ENCODE measurements around the gene PFDN6.

DNA sequence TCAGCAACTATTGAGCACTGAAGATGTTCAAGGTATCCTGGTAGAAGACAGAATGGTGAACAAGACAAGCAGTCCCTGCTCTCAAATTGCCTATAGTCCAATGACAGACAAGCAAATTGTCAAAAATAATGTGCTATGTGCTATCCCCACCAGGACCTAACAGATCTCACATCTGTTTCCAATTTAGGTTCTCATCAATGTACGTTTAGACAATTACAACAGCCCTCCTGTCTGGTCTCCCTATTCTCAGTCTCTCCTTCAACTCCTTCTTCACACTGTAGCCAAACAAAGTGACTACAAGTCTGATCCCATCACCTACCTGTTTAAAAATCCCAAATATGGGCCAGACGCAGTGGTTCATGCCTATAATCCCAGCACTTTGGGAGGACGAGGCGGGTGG is 17.0 kb downstream of the PFDN6 start:
- TF ChIP-seq TAF1 (IDR thresholded peaks at IDR 0.05; ENCODE audit: borderline replicate concordance, low read depth, low read length) (no peak), POLR2AphosphoS5 (IDR thresholded peaks at IDR 0.05; ENCODE audit: low read depth, low read length) (no peak), TEAD4 (IDR thresholded peaks at IDR 0.05; ENCODE audit: borderline replicate concordance, insufficient read depth) (no peak), CHD2 (IDR thresholded peaks at IDR 0.05; ENCODE audit: low read length, partially characterized antibody) (no peak), EZH2phosphoT487 (IDR thresholded peaks at IDR 0.05; ENCODE audit: borderline replicate concordance, low read depth) (no peak), EP300 (IDR thresholded peaks at IDR 0.05; ENCODE audit: borderline replicate concordance in 1 of 2, low read depth in 1 of 2, low read length in 1 of 2) (no peak), SMC3 (IDR thresholded peaks at IDR 0.05; ENCODE audit: low read depth, low read length) (no peak), NRF1 (IDR thresholded peaks at IDR 0.05; ENCODE audit: low read depth, low read length) (no peak)
- TF ChIP-seq, protein P1, sequence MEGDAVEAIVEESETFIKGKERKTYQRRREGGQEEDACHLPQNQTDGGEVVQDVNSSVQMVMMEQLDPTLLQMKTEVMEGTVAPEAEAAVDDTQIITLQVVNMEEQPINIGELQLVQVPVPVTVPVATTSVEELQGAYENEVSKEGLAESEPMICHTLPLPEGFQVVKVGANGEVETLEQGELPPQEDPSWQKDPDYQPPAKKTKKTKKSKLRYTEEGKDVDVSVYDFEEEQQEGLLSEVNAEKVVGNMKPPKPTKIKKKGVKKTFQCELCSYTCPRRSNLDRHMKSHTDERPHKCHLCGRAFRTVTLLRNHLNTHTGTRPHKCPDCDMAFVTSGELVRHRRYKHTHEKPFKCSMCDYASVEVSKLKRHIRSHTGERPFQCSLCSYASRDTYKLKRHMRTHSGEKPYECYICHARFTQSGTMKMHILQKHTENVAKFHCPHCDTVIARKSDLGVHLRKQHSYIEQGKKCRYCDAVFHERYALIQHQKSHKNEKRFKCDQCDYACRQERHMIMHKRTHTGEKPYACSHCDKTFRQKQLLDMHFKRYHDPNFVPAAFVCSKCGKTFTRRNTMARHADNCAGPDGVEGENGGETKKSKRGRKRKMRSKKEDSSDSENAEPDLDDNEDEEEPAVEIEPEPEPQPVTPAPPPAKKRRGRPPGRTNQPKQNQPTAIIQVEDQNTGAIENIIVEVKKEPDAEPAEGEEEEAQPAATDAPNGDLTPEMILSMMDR (IDR thresholded peaks at IDR 0.05) = no peak
- TF ChIP-seq, protein P2, sequence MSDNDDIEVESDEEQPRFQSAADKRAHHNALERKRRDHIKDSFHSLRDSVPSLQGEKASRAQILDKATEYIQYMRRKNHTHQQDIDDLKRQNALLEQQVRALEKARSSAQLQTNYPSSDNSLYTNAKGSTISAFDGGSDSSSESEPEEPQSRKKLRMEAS (IDR thresholded peaks at IDR 0.05; ENCODE audit: low read depth) = no peak
- TF ChIP-seq, protein P3, sequence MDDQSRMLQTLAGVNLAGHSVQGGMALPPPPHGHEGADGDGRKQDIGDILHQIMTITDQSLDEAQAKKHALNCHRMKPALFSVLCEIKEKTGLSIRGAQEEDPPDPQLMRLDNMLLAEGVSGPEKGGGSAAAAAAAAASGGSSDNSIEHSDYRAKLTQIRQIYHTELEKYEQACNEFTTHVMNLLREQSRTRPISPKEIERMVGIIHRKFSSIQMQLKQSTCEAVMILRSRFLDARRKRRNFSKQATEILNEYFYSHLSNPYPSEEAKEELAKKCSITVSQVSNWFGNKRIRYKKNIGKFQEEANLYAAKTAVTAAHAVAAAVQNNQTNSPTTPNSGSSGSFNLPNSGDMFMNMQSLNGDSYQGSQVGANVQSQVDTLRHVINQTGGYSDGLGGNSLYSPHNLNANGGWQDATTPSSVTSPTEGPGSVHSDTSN (IDR thresholded peaks at IDR 0.05) = no peak
- TF ChIP-seq, protein P4, sequence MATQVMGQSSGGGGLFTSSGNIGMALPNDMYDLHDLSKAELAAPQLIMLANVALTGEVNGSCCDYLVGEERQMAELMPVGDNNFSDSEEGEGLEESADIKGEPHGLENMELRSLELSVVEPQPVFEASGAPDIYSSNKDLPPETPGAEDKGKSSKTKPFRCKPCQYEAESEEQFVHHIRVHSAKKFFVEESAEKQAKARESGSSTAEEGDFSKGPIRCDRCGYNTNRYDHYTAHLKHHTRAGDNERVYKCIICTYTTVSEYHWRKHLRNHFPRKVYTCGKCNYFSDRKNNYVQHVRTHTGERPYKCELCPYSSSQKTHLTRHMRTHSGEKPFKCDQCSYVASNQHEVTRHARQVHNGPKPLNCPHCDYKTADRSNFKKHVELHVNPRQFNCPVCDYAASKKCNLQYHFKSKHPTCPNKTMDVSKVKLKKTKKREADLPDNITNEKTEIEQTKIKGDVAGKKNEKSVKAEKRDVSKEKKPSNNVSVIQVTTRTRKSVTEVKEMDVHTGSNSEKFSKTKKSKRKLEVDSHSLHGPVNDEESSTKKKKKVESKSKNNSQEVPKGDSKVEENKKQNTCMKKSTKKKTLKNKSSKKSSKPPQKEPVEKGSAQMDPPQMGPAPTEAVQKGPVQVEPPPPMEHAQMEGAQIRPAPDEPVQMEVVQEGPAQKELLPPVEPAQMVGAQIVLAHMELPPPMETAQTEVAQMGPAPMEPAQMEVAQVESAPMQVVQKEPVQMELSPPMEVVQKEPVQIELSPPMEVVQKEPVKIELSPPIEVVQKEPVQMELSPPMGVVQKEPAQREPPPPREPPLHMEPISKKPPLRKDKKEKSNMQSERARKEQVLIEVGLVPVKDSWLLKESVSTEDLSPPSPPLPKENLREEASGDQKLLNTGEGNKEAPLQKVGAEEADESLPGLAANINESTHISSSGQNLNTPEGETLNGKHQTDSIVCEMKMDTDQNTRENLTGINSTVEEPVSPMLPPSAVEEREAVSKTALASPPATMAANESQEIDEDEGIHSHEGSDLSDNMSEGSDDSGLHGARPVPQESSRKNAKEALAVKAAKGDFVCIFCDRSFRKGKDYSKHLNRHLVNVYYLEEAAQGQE (IDR thresholded peaks at IDR 0.05; ENCODE audit: low read depth, low read length) = no peak
- TF ChIP-seq, protein P5, sequence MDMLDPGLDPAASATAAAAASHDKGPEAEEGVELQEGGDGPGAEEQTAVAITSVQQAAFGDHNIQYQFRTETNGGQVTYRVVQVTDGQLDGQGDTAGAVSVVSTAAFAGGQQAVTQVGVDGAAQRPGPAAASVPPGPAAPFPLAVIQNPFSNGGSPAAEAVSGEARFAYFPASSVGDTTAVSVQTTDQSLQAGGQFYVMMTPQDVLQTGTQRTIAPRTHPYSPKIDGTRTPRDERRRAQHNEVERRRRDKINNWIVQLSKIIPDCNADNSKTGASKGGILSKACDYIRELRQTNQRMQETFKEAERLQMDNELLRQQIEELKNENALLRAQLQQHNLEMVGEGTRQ (IDR thresholded peaks at IDR 0.05; ENCODE audit: borderline replicate concordance, low read depth, low read length) = no peak

Measured in SK-N-SH (cell line).